ENCODE measurements around the gene LHFPL6.

LHFPL6 gene

GRCh38 chr13:39419876-39420275 lies 183.1 kb downstream of the LHFPL6 start:
- no peaks in the 10 kb centered on the region for H3K27me3 ChIP-seq (ENCODE audit: control insufficient read depth in 1 of 2, insufficient read depth in 2 of 2, low read length in 2 of 2)
- H3K9me3 ChIP-seq (ENCODE audit: low read length) = no peaks in the 10 kb centered on the region
- no peak overlapping the region for H3K9ac ChIP-seq (ENCODE audit: low read length)
- H3K4me1 ChIP-seq (ENCODE audit: insufficient read depth, low read length) = peaks cover 18% of the 10 kb centered on the region
- no peaks in the 10 kb centered on the region for H3K36me3 ChIP-seq (ENCODE audit: insufficient read depth, low read length)
- H3K27ac ChIP-seq (ENCODE audit: low read depth, low read length) = no peak overlapping the region
- H3K4me3 ChIP-seq (ENCODE audit: low read depth in 1 of 2, low read length in 2 of 2) = no peak overlapping the region

DNA sequence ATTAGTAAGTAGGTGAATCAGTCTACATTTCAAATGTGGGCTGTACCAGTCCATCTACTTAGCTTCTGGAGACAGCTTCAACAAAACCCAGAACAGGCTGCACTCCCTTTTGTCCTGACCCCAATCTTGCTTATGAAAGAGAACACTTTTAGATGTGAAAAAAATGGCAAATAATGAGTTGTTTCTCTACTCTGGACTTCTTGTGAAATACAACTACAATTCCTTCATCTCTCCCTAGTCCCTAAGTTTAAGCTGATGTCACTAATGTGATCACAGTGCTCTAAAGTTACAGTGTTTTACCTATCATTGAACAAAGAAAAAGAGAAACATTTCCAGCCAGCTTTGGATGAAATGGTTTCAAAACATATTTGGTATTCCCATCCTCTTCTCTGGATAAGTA lies 183.9 kb downstream of the LHFPL6 start:
- Histone ChIP-seq H3K27me3 (ENCODE audit: control insufficient read depth in 1 of 2, insufficient read depth in 2 of 2, low read length in 2 of 2) (no peaks in the 10 kb centered on the region), H3K9ac (ENCODE audit: low read length) (no peak overlapping the region), H3K9me3 (ENCODE audit: low read length) (no peaks in the 10 kb centered on the region), H3K4me3 (ENCODE audit: low read depth in 1 of 2, low read length in 2 of 2) (no peak overlapping the region), H3K4me1 (ENCODE audit: insufficient read depth, low read length) (peaks cover 18% of the 10 kb centered on the region), H3K27ac (ENCODE audit: low read depth, low read length) (no peak overlapping the region), H3K36me3 (ENCODE audit: insufficient read depth, low read length) (no peaks in the 10 kb centered on the region)

- H3K36me3 ChIP-seq (ENCODE audit: insufficient read depth, low read length) = no peaks in the 10 kb centered on the region
These were observed 184.6 kb downstream of the LHFPL6 start for GRCh38 chr13:39418424-39418823.

DNA sequence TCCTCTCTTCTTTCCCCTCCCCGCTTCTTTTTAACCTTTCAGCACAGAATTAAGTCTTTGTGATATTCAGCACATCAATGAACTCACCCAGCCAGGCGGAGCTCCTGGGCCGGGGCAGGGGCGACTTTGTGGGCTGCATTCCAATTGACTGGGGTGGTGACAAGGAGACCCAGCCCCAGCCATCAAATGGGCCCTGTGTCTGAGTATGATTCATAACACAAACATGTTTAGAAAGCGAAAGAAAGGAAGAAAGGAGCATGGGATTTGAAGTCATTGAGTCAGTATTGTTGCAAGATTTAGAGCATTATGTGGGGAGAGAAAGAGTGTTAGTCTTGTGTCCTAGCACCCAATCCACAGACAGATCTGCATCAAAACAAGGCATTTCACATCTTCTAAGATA lies 185.3 kb downstream of the LHFPL6 start:
- Histone ChIP-seq H3K36me3 (ENCODE audit: insufficient read depth, low read length) (no peaks in the 10 kb centered on the region), H3K4me1 (ENCODE audit: insufficient read depth, low read length) (peaks cover 18% of the 10 kb centered on the region), H3K9ac (ENCODE audit: low read length) (no peak overlapping the region), H3K27me3 (ENCODE audit: control insufficient read depth in 1 of 2, insufficient read depth in 2 of 2, low read length in 2 of 2) (no peaks in the 10 kb centered on the region), H3K27ac (ENCODE audit: low read depth, low read length) (no peak overlapping the region), H3K4me3 (ENCODE audit: low read depth in 1 of 2, low read length in 2 of 2) (no peak overlapping the region), H3K9me3 (ENCODE audit: low read length) (no peaks in the 10 kb centered on the region)

More at GRCh38 chr13:39418424-39418823, 184.6 kb downstream of the LHFPL6 start:
- Histone ChIP-seq H3K4me1 (ENCODE audit: insufficient read depth, low read length) (peaks cover 18% of the 10 kb centered on the region), H3K9ac (ENCODE audit: low read length) (no peak overlapping the region), H3K9me3 (ENCODE audit: low read length) (no peaks in the 10 kb centered on the region), H3K27ac (ENCODE audit: low read depth, low read length) (no peak overlapping the region), H3K4me3 (ENCODE audit: low read depth in 1 of 2, low read length in 2 of 2) (no peak overlapping the region), H3K27me3 (ENCODE audit: control insufficient read depth in 1 of 2, insufficient read depth in 2 of 2, low read length in 2 of 2) (no peaks in the 10 kb centered on the region)

DNA sequence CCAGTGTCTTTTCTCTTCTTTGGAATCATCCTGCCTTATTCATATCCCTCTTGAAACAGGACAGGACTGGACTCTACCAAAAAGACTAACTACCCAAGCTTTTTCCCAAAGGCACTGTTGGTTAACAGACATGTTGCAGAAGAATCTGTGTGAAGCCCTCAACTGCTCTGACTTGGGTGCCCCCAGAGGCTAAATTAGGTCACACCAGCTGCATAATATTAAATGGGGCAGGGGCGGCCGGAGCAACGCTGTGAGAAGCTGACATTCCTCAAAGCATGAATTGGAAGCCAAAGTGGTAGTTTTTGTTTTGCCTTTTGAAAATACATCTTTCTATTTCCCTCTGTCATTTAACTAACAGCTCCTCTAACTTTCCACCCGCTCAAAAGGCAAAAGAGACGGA lies 185.9 kb downstream of the LHFPL6 start:
- Histone ChIP-seq H3K27me3 (ENCODE audit: control insufficient read depth in 1 of 2, insufficient read depth in 2 of 2, low read length in 2 of 2) (no peaks in the 10 kb centered on the region), H3K9ac (ENCODE audit: low read length) (no peak overlapping the region), H3K4me1 (ENCODE audit: insufficient read depth, low read length) (peaks cover 18% of the 10 kb centered on the region), H3K27ac (ENCODE audit: low read depth, low read length) (no peak overlapping the region), H3K36me3 (ENCODE audit: insufficient read depth, low read length) (no peaks in the 10 kb centered on the region), H3K9me3 (ENCODE audit: low read length) (no peaks in the 10 kb centered on the region), H3K4me3 (ENCODE audit: low read depth in 1 of 2, low read length in 2 of 2) (no peak overlapping the region)

DNA sequence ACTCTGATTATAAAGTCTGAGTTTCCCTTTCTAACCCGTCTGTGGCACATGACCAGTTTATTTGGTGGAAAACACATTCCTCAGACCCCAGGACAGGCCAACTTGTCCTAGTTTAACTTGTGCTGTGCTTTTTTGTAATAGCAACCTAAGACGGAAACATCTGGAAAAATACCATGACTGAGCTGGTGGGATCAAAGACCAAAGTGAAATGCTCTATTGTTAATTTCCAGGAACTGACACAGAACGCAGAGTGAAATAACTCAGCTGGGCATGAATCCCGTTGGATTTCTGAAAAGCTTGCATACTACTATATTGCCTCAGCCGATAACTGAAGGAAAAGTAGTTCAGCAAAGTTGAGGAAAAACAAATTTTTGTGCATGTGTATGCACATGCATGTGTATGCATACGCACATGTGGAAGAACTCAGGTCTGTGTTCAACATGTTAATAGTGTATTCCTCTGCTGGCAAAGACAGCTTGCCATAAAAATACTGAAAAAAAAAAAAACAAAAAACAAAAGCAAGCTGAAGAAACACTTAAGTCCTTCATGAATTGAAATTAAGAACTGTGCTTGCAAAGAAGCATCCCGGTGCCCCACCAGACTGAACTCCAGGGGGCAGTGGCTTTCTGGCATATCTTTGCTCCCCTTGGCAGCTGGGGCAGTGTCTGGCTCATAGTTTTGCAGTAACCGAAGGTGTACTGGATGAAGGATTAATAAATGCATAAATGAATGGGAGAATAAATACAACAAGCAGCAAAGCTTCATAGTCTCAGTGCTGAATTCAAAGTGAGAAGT lies 187.8 kb downstream of the LHFPL6 start:
- H3K4me3 ChIP-seq (ENCODE audit: low read depth in 1 of 2, low read length in 2 of 2) = no peak overlapping the region
- H3K27ac ChIP-seq (ENCODE audit: low read depth, low read length) = peak overlapping the region; percentile 28
- no peaks in the 10 kb centered on the region for H3K27me3 ChIP-seq (ENCODE audit: control insufficient read depth in 1 of 2, insufficient read depth in 2 of 2, low read length in 2 of 2)
- H3K9ac ChIP-seq (ENCODE audit: low read length) = no peak overlapping the region
- H3K36me3 ChIP-seq (ENCODE audit: insufficient read depth, low read length) = no peaks in the 10 kb centered on the region
- H3K9me3 ChIP-seq (ENCODE audit: low read length) = no peaks in the 10 kb centered on the region
- peaks cover 18% of the 10 kb centered on the region for H3K4me1 ChIP-seq (ENCODE audit: insufficient read depth, low read length)

GRCh38 chr13:39414339-39414738 lies 188.7 kb downstream of the LHFPL6 start:
- Histone ChIP-seq H3K27ac (ENCODE audit: low read depth, low read length) (no peak overlapping the region), H3K9me3 (ENCODE audit: low read length) (no peaks in the 10 kb centered on the region), H3K9ac (ENCODE audit: low read length) (no peak overlapping the region), H3K27me3 (ENCODE audit: control insufficient read depth in 1 of 2, insufficient read depth in 2 of 2, low read length in 2 of 2) (no peaks in the 10 kb centered on the region), H3K4me3 (ENCODE audit: low read depth in 1 of 2, low read length in 2 of 2) (no peak overlapping the region), H3K36me3 (ENCODE audit: insufficient read depth, low read length) (no peaks in the 10 kb centered on the region), H3K4me1 (ENCODE audit: insufficient read depth, low read length) (peaks cover 18% of the 10 kb centered on the region)

- Histone ChIP-seq H3K4me1 (ENCODE audit: insufficient read depth, low read length) (peaks cover 8% of the 10 kb centered on the region), H3K27me3 (ENCODE audit: control insufficient read depth in 1 of 2, insufficient read depth in 2 of 2, low read length in 2 of 2) (no peaks in the 10 kb centered on the region), H3K4me3 (ENCODE audit: low read depth in 1 of 2, low read length in 2 of 2) (no peak overlapping the region), H3K9me3 (ENCODE audit: low read length) (no peaks in the 10 kb centered on the region), H3K9ac (ENCODE audit: low read length) (no peak overlapping the region), H3K27ac (ENCODE audit: low read depth, low read length) (no peak overlapping the region), H3K36me3 (ENCODE audit: insufficient read depth, low read length) (no peaks in the 10 kb centered on the region)
These were observed 191.5 kb downstream of the LHFPL6 start for GRCh38 chr13:39411511-39411910.

- Histone ChIP-seq H3K9ac (ENCODE audit: low read length) (no peak overlapping the region), H3K9me3 (ENCODE audit: low read length) (no peaks in the 10 kb centered on the region), H3K36me3 (ENCODE audit: insufficient read depth, low read length) (no peaks in the 10 kb centered on the region), H3K27ac (ENCODE audit: low read depth, low read length) (no peak overlapping the region), H3K4me3 (ENCODE audit: low read depth in 1 of 2, low read length in 2 of 2) (no peak overlapping the region), H3K4me1 (ENCODE audit: insufficient read depth, low read length) (peaks cover 6% of the 10 kb centered on the region), H3K27me3 (ENCODE audit: control insufficient read depth in 1 of 2, insufficient read depth in 2 of 2, low read length in 2 of 2) (no peaks in the 10 kb centered on the region)
These were observed 192.0 kb downstream of the LHFPL6 start for GRCh38 chr13:39410964-39411363.

DNA sequence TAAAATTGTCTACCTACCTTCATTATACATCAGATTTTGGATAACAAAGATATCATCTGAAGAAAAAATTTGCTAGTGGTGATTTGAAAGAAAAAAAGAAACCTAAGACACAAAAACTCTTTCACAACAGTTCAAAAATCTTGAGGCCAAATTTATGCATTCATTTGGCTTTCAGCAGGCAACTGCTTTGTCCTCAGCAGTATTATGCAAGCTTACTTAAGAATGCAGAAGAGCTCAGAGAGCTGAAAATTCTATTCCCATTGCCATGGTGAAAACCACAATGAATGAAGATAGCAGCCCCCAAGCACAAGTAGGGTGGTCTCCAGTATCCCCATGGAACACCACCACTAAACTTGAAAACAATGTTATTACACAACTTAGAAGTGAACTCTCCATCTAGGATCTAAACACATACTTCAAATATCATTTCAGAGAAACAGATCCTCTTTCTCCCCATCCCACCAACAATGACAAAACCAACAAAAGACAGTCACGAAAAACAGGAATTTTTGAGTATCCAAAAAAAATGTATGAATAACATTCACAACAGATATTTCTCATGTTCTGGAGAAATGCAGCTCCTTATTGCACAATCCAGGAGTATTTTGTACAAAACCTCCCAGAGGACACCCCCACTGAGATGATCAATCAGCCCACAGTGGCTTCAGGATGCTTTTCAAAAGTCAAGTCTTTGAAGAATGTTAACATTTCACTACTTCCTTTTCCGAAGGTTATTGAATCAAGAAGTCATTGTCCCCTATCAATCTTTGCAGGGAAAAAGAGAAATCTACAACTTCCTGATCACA lies 192.7 kb downstream of the LHFPL6 start:
- Histone ChIP-seq H3K36me3 (ENCODE audit: insufficient read depth, low read length) (no peaks in the 10 kb centered on the region), H3K4me3 (ENCODE audit: low read depth in 1 of 2, low read length in 2 of 2) (no peak overlapping the region), H3K27me3 (ENCODE audit: control insufficient read depth in 1 of 2, insufficient read depth in 2 of 2, low read length in 2 of 2) (no peaks in the 10 kb centered on the region), H3K27ac (ENCODE audit: low read depth, low read length) (no peak overlapping the region), H3K9me3 (ENCODE audit: low read length) (no peaks in the 10 kb centered on the region), H3K4me1 (ENCODE audit: insufficient read depth, low read length) (peaks cover under 1% of the 10 kb centered on the region), H3K9ac (ENCODE audit: low read length) (no peak overlapping the region)

DNA sequence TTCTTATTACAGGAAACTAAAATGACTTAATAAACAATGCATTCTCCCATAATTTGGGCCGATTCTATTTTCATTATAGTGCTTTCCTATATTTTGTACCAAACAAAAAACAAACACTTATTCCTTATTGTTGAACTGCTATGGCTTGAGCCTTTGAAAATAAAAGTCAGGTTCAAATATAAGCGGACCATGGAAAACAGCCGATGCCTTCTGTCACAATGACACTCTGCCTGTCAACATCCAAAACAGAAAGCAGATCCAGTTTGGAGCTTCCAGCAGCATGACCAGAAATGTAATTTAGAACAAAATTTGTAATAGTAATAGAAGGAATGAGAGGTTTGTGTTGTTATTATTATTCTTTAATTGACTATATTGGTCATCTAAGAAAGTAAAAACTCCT lies 194.5 kb downstream of the LHFPL6 start:
- no peaks in the 10 kb centered on the region for H3K4me1 ChIP-seq (ENCODE audit: insufficient read depth, low read length)
- H3K36me3 ChIP-seq (ENCODE audit: insufficient read depth, low read length) = no peaks in the 10 kb centered on the region
- no peak overlapping the region for H3K27ac ChIP-seq (ENCODE audit: low read depth, low read length)
- no peak overlapping the region for H3K9ac ChIP-seq (ENCODE audit: low read length)
- no peaks in the 10 kb centered on the region for H3K9me3 ChIP-seq (ENCODE audit: low read length)
- no peak overlapping the region for H3K4me3 ChIP-seq (ENCODE audit: low read depth in 1 of 2, low read length in 2 of 2)
- H3K27me3 ChIP-seq (ENCODE audit: control insufficient read depth in 1 of 2, insufficient read depth in 2 of 2, low read length in 2 of 2) = no peaks in the 10 kb centered on the region

Data from muscle layer of colon (tissue), 2 donors.